ENCODE data around the gene SDK1.

The SDK1 gene

GRCh38 chr7:4014346-4015050, 713.4 kb downstream of the SDK1 start:
- DNase-seq (ENCODE audit: low read depth in 2 of 2): no peak

- no peak for DNase-seq (ENCODE audit: low read depth in 2 of 2)
These were observed 714.3 kb downstream of the SDK1 start for GRCh38 chr7:4015371-4015770.

DNA sequence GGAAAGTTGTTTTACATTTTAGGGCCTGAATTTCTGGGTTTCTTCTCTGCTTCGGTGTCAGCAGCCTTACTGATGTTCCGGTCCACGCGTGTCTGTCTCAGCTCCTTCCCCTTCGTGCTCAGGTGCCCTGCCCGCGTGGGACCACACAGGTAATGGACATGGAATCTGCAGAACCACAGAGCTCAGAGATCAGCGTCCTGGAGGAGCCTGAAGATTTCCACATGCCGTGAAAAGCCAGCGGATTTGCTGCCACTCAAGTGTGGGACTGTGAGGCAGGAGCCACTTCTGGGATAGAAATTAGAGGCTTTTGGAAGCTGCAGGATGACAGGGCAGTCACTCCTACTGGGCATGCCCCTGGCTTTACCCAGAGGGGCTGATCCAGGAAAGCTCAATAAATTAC, 714.9 kb downstream of the SDK1 start:
- DNase-seq (ENCODE audit: low read depth in 2 of 2): no peak

GRCh38 chr7:4017081-4017480, 716.0 kb downstream of the SDK1 start:
- DNase-seq (ENCODE audit: low read depth in 2 of 2): no peak

GRCh38 chr7:4017785-4018184, 716.7 kb downstream of the SDK1 start:
- no peak for DNase-seq (ENCODE audit: low read depth in 2 of 2)

DNA sequence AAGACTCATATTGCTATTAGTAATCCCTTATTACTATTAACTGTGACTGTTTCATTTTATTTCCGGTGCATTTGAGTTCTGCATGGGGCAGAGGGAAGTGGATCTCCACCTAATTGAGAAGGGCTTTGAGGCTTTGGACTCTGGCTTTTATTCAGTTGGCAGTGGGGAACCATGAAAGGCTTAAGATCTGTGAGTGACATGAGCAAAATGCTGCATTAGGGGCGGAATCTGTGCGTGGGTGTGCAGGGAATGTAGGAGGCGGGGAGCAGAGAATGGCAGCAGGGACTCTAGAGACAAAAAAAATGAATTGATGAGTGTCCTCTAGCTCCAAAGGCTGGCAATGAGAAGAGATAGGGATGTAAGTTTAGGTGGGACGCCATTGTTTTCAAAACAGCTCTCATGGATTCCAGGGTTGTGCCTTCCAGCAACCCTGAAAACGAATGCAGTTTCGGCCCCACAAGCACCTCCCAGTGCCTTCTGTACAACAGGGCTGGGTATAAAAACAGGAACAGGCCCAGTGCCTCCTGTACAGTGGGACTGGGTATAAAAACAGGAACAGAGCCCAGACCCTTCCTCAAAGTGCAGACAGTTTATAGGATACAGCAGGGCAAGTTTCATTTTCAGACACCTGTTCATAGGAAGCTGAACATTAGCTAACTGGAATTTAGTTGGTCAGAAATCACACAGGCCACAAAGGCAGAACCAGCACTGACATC, 717.7 kb downstream of the SDK1 start:
- DNase-seq (ENCODE audit: low read depth in 2 of 2): no peak

GRCh38 chr7:4020086-4020485, 719.0 kb downstream of the SDK1 start:
- no peak for DNase-seq (ENCODE audit: low read depth in 2 of 2)

DNA sequence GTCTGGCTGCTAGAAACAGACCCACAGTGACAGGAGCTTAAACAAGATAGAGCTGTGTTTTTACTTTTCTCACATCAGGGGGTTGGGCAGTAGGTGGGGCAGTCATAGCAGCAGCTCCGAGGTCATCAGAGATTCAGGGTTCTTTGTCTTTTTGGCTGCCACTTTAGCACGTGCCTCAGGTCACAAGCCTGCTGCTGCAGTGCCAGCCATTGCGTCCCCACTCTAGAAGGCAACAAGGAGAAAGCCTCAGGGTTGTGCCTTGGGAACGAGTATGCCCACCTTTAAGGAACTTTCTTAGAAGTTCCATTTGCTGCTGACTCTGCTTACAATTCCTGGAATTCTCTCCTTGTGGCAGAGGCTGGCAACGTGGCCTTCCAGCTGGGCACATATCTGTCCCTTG, 720.4 kb downstream of the SDK1 start:
- DNase-seq (ENCODE audit: low read depth in 2 of 2): no peak

- DNase-seq (ENCODE audit: low read depth in 2 of 2): no peak
These were observed 721.2 kb downstream of the SDK1 start for GRCh38 chr7:4022265-4022664.

DNA sequence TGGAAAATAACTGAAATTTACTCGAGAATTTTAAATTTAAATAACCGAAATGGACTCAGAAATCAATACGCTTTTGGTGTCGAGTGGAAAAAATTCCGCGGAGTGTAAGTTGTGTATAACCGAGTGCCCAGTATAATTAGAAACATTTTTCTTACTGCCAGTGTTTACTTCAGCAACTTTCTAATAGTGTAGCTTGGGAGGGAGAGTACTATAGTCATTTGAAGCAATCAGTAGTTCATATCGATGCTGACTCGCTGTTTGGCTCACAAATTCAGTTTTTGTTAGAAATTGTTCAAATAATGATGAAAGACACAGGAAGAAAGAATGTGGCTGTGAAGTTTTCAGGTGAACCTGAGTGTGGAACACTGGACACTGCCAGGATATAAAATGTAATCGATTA, 722.5 kb downstream of the SDK1 start:
- DNase-seq (ENCODE audit: low read depth in 2 of 2): no peak

DNA sequence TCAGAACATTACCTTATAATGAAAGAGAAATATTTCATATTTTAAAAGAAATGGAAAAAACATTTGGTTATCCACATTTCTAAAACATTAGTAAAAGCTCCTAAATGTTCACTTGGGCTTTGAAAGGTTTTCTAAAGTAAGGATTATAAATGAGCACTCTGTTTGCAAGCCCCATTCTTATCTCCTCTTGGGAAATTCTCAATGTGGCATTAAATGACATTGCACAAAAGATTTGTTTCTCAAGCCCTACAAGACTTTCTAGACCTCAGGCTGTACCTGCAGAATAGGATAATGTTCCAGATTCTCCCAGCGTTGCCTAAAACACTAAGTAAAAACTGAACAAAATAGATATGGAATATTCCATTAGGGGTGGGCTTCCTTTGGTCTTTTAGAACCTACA, 723.1 kb downstream of the SDK1 start:
- no peak for DNase-seq (ENCODE audit: low read depth in 2 of 2)

GRCh38 chr7:4024806-4025205, 723.8 kb downstream of the SDK1 start:
- no peak for DNase-seq (ENCODE audit: low read depth in 2 of 2)

- DNase-seq (ENCODE audit: low read depth in 2 of 2): no peak
These were observed 724.2 kb downstream of the SDK1 start for GRCh38 chr7:4025210-4025609.

- no peak for DNase-seq (ENCODE audit: low read depth in 2 of 2)
These were observed 724.9 kb downstream of the SDK1 start for GRCh38 chr7:4025694-4026615.

DNA sequence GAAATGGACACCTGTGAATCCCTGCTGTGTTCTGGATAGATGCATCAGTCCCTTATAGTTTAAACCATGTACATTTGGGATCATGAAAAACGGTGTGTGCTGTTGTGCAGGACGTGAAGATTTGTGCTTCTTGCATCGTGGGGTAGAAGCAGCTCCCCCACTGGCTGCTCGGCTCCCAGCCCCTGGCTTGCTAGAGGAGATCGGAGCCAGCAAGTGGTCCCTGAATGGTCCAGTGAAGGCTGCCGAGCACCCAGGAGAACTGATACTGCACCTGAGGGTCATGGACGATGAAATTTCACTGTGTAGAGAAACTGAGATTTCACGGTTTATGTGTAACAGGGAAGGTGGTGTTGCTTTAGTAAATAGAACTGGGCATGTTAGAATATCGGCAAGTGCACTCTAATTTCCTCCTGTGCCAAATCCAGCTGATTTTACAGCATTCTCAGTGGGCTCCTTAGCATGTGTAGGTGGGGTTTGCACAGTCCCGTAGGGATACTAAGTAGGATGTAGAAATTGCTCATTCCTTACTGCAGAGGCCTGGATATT, 726.0 kb downstream of the SDK1 start:
- no peak for DNase-seq (ENCODE audit: low read depth in 2 of 2)

DNA sequence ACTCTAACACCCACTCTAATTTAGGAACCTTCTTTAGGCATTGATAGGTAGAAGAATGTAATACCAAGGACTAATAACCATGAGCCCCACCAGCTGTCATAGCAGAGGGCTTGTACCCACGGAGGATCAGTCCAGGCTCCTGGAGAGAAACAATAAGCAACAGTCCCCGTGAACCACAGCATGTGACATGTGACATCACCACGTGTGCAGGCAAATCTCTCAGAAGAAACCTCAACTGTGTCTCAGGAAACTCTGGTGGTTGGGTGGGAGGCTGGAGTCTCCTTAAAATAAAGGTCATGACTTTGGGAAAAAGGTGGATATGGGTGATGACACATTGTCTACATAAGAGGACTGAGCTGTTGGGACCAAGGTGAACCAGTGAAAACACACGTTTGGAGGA, 727.2 kb downstream of the SDK1 start:
- no peak for DNase-seq (ENCODE audit: low read depth in 2 of 2)

- DNase-seq (ENCODE audit: low read depth in 2 of 2): no peak
These were observed 728.9 kb downstream of the SDK1 start for GRCh38 chr7:4029941-4030340.

- no peak for DNase-seq (ENCODE audit: low read depth in 2 of 2)
These were observed 729.4 kb downstream of the SDK1 start for GRCh38 chr7:4030346-4030950.

GRCh38 chr7:4033996-4034395, 732.9 kb downstream of the SDK1 start:
- no peak for DNase-seq (ENCODE audit: low read depth in 2 of 2)

DNA sequence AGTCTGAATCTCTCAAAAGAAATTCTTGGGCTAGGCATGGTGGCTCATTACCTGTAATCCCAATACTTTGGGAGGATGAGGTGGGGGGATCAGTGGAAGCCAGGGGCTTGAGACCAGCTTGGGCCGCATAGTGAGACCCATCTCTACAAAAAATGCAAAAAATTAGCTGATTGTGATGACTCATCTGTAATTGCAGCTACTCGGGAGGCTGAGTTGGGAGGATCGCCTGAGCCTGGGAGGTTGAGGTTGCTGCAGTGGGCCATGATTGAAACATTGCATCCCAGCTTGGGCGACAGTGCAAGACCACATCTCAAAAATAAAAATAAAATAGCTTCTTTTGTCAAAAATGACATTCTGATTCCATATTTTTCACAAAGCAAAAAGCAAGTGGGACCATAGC, 736.3 kb downstream of the SDK1 start:
- no peak for DNase-seq (ENCODE audit: low read depth in 2 of 2)

- no peak for DNase-seq (ENCODE audit: low read depth in 2 of 2)
These were observed 736.8 kb downstream of the SDK1 start for GRCh38 chr7:4037877-4038276.
